IPS DF 4.7 (cell line): Measurements from ENCODE around the gene COLEC12.

Experiments
- DNase-seq: peaks from one replicate; pipeline ENCODE4 v3.0.0-alpha.2; 2013; ENCODE audit warnings: low spot score; ENCODE audit errors: extremely low read depth

The COLEC12 gene

DNA sequence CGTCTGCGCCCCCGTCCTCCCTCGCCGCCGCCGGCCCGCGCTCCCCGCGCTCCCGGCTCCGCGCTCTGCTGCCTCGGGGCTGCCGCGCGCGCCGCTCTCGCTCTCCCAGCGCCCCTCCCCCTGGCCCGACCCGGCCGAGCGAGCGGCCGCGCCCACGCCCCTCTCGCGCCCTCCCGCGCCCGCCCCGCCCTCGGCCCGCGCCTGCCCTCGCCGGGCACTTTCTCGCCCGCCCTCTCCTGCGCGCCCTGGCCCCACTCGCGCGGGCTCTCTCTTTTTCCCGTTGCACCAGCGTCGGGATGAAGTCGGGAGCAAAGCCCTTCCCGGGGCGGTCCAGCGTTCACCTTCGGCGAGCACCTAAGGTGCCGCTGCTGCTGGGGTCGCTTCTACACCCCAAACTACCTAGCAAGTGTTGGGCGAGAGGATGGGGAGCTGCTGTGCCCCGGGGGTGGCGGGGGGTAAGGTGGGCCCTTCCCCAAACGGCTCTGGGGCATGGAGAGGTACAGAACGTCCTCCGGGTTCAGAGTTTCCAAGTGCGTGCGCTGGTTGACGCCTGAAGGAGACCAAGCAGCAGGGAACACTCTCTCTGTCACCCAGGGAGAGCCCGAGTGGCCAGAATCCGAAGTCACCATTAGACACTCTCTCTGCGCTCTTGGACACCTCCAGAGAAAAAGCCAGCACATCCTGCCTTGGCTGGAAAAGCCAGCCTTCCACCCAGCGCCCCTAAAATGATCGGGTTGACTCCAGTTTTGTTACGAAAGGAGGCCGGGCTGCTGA is at the start of gene COLEC12:
TSS of gene COLEC12 (minus strand) at position 70 of the 774 bp plus-strand sequence. CDS start 187 bp downstream, outside the sequence.
- no peak for DNase-seq

DNA sequence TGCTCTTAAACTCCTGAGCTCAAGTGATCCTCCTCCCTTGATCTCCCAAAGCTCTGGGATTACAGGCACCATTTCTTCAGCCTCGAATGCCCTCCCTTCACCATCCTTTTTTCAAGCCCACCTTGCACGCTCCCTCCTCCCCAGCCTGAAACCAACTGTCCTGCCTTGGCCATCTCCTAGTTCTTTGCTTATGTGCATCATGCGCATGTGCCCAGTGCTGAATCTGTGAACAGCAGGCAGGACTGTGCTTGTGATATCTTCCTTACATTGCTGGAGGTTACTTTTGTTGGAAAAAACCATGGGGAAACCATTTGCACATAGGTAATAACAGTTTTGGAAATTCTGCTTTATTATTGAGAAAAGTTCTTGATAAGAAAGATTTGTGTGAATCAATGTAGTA is 49.5 kb upstream of the COLEC12 start:
- no peak for DNase-seq

DNA sequence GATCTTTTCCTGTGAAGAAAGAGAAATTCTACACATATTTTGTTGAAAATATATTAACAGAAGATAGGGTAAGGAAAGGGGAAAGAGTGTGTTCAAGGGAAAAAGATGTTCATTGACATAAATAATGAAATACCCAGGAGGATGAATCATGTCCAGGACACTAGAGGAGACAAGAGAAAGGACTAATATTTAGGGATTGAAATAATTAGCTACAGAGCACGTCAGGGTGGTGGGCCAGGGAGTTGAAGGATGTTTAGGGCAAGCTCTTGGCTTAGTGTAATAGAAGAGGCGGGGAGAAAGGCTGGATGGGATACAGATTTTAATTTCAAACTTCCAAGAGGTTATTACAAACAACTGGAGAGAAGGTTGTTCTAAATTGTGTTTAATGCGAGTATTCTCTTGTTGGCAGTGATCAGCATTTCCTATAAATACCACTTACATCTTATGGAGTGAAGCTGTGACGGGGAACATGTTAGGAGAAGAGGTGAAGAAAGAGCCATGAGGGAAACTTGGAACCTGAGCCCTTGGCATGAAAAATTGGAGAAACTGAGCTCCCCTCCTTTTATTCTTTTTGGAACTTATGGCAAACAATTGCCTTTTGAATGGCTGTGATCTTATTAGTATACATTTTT is 43.1 kb upstream of the COLEC12 start:
- no peak for DNase-seq

DNA sequence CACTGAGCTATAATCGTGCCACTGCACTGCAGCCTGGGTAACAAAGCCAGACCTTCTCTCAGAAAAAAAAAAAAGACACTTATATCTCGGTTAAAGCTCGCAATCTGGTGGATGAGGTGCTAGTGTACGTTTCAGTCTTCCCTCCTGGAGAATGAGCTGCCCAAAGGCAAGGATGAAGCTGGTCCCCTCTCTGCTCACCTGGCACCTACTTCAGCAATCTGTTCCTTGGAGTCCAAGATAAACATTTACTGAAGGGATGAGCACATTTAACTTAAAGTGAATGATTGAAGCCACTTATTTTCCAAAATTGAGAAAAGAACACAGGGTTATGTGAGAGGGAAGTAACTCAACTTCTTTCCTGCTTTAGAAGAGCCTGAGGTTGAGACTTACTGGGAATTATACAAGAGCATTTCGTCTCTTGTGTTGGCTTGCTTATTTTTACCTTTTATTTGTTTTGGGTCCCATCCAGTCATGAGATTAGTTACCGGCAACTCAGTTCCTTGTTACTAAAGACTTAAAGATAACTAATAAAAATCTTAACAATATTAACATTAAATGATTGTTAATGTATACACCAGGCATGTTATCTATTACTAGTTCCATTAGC is 33.6 kb upstream of the COLEC12 start:
- DNase-seq = no peak

DNA sequence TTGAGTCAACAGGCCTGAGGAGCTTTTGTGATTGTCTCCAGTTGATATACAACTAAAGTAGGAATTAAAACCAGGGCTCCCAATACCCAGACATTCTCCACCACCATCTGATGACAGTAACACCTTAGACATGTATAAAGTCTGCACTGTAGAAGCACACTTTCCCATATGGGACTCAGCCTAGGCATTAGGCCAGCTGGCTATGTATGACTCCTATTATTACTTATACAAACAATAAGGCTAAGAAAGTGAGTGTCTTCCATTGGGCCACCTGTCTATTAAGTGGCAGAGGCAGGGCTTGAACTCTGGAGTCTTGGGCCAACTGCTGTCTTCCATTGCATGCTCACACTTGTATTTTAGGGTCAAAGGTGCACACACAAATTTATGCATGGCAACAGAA is 32.1 kb upstream of the COLEC12 start:
- DNase-seq = no peak

DNA sequence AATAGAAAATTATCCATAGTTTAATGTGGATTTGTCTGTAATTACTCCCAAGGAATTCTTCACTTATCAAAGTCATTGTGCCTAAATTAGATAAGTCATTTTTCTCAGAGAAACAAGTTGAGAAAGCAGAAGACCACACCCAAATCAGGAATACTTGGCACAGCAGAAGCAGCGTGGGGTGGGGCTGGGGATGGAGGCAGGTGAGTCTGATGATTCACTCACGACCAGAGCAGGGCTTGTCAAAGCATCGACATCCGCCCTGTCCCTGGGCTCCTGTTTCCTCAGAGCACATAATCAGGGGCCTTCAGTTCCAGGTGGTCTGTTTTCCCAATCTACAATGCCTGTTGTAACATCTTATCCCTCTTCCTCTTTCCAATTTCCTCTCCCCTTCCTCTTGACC is 31.5 kb upstream of the COLEC12 start:
- no peak for DNase-seq

DNA sequence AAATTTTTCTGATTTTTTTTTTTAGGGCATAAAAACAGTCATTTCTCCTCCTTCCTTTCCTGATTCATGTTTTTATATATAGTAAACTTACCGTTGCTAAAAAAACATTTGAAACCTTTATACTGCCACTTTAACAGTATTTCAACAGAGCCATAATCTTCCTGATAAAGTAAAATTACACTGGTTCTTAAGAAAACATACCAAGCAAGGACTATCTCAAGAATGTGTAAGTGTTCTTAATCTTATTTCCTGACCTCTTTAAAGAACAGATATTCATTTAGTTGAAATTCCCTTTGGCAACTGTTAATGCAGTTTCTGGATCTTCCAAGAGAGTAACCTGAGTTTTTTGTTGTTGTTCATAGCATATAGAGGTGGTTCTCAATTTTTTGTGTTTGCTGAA is 26.6 kb upstream of the COLEC12 start:
- no peak for DNase-seq

DNA sequence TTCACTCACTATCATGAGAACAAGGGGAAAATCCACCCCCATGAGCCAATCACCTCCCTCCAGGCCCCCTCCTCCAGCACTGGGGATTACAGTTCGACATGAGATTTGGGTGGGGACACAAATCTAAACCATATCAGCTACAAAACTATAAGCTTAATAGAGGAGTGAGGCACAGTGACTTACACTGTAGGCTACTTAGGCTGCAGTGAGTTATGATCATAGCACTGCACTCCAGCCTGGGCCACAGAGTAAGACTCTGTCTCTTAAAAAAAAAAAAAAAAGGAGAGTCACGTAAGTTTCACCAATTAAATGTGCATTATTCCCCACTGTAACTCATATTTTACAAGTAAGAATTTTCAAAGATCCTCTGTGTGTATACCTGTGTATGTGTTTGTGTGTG is 26.2 kb upstream of the COLEC12 start:
- no peak for DNase-seq

DNA sequence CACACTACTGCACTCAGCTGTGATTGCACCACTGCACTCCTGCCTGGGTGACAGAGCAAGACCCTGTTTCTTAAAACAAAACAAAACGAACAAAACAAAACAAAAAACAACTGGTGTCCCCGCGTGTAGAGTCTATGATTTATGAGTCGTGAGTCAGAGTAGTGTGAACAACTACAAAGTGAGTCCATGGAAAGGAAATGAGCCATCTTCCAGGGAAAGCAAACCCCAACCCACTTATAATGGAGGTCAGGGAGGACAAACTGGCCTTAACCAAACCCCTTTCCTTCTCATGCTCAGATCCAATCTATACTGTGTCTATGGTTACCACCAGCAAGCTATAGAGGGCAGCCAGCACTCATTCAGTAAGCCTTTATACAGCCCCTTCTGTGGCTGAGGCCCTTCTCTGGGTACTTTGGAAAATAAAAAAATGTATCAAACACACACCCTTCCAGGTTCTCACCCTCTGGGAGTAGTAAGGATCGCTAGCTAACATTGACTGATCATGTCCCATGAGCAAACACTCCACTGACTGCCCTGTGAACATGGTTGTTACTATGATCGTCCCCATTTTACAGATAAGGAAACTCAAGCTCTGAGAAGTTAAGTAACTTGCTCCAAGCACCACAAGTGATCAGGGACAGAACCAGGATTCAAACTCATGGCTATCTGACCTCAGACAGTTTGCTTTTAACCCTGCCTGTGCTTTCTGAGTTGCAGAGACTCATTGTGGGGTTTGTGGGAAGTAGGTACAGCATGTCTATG is 24.7 kb upstream of the COLEC12 start:
- DNase-seq = no peak

DNA sequence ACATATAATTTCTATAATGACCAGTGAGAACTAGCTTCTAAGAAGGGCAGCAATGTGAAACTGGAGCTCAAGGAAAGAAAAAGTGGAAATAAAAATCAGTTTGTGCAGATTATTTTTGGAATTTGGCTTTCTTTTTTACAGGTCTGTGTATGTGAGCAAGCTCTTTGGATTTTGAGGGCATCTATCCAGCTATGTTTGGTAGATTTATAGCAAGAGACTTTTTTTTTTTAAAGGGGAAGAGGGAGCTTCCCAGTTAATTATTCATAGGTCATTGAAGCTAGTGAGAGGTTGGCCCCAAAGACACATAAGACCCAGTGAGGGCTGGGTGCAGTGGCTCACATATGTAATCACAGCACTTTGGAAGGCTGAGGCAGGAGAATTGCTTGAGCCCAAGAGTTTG is 24.0 kb upstream of the COLEC12 start:
- no peak for DNase-seq

DNA sequence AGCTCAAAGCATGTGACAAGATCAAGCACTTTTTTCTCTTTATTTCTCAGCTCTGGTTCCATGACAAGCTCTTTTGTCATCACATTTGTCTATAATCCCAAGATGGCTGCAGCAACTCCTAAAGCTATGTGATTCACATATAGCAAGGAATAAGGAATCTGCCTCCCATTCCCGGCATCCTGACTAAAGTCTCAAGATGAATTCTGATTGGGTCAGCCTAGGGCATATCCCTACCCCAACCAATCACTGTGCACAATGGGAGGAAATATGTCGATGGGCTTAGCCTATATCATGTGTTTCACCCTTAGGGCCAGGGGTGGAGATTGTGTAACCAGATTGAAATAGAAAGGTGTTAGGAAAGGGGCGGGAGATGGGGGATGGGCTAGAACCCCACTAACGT is 23.1 kb upstream of the COLEC12 start:
- DNase-seq = no peak

DNA sequence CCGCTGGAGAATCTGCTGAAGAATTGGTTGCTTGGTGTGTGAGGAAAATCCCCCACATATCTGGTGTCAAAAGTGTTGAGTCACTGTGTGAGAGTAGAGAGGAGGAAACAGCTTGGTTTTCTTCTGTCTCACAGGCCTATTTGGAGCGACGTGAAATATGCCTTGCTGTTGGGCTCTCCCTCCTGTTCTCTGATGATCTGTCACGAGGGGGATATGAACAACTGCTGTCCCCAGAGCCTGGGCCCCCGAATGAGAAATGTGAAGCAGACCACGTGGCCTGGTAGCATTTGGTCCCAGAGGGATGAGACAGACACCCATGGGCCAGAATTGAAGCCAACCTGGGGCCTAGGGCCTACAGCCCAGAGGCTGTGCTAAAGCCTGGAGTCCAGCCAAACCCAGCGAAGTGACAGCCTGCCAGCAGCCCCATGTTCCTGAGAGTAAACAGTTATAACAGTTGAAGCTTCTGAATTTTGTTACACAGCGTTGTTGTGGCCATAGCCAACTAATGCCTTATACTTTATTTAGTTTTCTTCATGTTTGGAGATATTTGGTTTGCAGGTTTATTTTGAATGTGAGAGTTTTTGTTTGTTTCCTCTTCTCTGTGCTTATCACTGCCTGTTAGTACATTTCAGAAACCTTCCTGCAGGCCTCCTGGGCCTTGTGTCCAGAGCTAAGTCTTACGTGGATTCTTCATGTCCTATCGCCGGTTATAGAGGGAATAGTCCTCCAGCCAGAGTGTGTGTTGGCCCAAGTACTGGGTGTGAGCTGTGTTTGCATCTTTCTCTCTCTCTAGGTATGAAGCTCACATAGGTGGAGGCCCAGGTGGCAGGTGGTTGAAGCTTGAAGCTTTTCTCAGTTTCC is 18.7 kb upstream of the COLEC12 start:
- DNase-seq = no peak

DNA sequence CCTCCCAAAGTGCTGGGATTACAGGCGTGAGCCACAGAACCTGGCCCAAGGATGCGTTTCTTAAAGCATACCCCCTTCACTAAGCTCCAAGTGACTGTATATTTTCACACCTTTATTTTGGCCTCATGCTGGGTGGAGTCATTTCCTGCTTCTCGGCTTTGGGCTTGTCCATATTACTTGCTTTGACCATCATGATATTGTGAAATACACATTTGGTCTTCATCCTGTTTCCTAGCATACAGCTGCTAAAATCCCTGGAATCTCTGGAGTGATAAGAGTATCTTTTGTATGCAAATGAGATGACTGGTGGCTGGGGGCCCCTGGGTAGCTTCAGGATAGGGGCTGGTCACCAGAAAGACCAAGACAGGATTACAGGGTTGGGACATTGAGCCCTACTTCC is 17.6 kb upstream of the COLEC12 start:
- no peak for DNase-seq

DNA sequence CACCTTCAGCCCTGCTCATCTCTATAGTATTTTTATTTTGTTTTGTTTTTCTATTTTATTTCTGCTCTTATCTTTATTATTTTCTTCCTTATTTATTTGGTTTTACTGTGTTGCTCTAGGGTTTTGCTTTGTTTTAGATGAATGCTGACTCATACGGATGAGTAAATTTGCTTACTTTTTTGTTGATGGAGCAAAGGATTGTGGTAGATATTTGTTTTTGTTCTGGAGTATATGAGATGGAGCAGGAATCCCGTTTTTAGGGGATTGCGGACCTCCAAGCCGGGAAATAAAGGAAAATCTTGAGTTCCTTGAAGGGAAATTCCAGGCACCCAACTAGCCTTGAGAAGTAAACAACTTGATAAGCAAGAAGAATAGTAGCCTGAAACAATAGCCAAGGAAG is 15.3 kb upstream of the COLEC12 start:
- no peak for DNase-seq

DNA sequence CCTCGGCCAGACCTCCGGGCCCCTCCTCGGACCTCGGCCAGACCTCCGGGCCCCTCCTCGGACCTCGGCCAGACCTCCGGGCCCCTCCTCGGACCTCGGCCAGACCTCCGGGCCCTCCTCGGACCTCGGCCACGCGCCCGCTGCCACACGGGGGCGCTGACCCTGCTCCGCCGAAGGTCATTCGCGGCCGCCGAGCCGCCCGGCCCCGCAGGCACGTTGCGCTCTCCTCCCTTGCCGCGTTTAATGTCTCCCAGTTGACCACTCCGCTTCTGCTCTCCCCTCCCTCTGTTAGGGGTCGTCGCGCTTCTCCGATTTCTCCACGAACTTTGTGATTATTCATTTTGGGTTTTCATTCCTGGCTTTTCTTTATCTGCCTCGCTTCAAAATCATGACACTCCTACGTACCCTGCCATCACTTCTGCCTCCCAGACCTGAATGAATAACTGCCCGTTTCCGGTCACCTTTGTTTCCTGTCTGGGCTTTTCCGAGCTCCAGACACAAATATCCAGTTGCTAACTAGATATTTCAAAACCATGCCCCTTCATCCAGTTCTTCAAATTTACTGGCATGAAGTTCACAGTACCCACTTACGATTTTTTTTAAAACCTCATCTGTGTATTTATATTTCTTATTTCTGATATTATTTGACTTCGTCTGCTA is 14.8 kb upstream of the COLEC12 start:
- DNase-seq = no peak

DNA sequence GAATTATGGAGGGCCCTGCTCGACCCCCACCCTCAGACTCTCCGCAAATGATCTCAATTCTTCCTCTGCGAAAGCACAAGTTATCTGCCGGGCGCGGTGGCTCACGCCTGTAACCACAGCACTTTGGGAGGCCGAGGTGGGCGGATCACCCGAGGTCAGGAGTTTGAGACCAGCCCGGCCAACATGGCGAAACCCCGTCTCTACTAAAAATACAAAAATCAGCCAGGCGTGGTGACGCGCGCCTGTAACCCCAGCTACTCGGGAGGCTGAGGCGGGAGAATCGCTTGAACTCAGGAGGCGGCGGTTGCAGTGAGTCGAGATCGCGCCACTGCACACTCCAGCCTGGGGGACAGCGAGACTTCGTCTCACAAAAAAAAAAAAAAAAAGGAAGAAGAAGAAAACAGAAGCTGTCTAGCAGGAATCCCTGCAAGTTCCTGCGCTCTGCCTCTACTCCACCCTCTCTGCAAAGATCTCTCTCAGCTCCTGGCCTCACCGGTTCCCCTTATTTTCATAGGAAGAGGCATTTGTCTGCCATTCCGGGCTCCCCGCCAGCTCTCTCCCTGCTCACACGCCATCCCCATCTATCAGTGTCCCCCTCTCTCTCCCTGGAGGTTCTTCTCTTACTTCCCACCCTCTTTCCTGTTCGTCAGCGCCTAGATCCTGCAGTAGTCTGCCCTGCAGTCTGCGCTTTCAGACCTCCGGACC is 13.5 kb upstream of the COLEC12 start:
- DNase-seq = no peak

DNA sequence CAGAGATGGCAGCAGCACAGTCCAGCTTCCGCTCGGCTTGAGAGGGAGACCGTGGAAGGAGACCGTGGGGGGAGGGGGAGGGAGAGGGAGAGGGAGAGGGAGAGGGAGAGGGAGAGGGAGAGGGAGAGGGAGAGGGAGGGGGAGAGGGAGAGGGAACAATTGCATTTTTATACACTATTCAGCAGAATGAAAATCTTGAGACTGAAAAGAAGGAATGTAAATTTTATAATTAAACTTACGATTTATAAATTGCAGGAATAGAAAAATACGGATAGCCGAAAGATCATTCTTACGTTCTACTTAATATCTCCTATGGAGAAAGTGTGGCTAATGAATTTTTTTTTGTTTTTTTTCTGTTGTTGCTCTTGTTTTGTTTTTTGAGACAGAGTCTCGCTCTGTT is 12.5 kb upstream of the COLEC12 start:
- no peak for DNase-seq

DNA sequence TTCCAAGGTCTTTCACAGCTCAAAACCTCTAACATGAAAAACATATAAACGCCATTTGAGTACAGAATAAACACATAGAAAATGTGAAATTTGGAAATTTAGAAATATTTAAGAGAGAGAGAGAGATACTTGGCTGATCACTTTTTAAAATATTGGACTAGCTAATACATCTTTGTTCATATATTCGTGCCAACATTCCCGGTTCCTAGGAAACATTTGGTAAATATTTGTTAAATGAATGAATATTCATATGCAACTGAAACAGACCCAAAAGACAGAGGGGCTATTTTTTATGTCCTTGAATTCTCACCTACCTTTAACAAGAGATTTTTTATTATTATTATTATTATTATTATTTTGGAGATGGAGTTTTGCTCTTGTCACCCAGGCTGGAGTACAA is 8.3 kb upstream of the COLEC12 start:
- no peak for DNase-seq

DNA sequence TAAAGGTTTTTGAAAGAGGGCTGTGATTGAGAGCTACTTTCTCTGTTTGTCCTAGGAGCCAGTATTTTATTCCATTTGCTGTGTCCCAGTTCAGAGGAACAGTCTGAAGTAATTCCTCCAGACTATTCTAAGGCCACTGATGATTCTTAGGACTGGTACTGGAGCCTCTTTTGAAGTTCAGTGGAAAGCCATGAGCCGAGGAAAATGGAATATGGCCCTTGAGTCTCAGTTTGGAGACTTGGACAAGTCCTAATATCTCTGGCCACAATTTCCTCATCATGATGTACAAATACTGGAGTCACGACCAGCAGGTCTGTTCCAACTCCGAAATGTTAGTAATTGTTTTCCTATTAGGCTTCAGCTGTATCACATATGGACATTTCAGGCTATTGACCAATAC is 7.1 kb upstream of the COLEC12 start:
- DNase-seq = no peak

DNA sequence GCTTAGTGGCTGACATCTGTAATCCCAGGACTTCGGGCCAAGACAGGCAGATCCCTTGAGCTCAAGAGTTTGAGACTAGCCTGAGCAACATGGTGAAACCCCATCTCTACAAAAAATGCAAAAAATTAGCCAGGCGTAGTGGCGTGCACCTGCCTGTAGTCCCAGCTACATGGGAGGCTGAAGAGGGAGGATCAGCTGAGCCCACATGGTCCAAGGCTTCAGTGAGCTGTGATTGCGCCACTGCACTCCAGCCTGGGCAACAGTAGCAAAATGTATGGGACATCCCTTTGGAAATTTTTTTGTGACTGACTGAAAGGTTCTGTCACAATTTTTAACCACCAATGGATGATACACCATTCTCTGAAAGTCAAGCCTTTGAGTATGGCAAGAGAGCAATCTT is 6.3 kb upstream of the COLEC12 start:
- DNase-seq = no peak
